Neural progenitor cell (in vitro differentiated cells): Measurements from ENCODE around the gene SNAPC4. TPM values are rescaled to one million over a fixed set of nuclear protein-coding genes. Genes with fewer than 3 reads are reported as not detected.
"Not testable (repeated sequence)": the region's sequence is repeated elsewhere in the genome, so short reads cannot be mapped to it uniquely, and the experiment has no call there.

ENCODE experiments used
- DNase-seq: peaks from one replicate; pipeline ENCODE4 v3.0.0-alpha.2; 2016; ENCODE audit warnings: low spot score
- H2AFZ ChIP-seq: fragments of 200-600 bp; sonication (generic); replicated peaks from 2 replicates; pipeline ENCODE4 v1.6.1; 2016; ENCODE audit warnings: antibody characterized with exemption
- H3F3A ChIP-seq: fragments of 200-600 bp; sonication (generic); 2 replicates; pipeline ENCODE4 v1.6.1; 2016; ENCODE audit warnings: antibody characterized with exemption, low read depth
- H3K27ac ChIP-seq: fragments of 200-600 bp; sonication (generic); 2 replicates; pipeline ENCODE4 v1.5.1; 2016; ENCODE audit warnings: mild to moderate bottlenecking
- H3K27me3 ChIP-seq: fragments of 200-600 bp; sonication (generic); 2 replicates; pipeline ENCODE4 v1.6.1; 2016; ENCODE audit warnings: mild to moderate bottlenecking, moderate library complexity
- H3K36me3 ChIP-seq: fragments of 200-600 bp; sonication (generic); 2 replicates; pipeline ENCODE4 v1.5.1; 2016
- H3K4me1 ChIP-seq: fragments of 200-600 bp; sonication (generic); 2 replicates; pipeline ENCODE4 v1.6.1; 2016; ENCODE audit warnings: mixed run types
- H3K4me2 ChIP-seq: fragments of 200-600 bp; sonication (generic); 2 replicates; pipeline ENCODE4 v1.6.1; 2016
- H3K4me3 ChIP-seq: fragments of 200-600 bp; sonication (generic); 2 replicates; pipeline ENCODE4 v1.5.1; 2016
- H3K79me2 ChIP-seq: fragments of 200-600 bp; sonication (generic); 2 replicates; pipeline ENCODE4 v1.6.1; 2016; ENCODE audit warnings: low read depth
- H3K9ac ChIP-seq: fragments of 200-600 bp; sonication (generic); 2 replicates; pipeline ENCODE4 v1.6.1; 2016
- H3K9me3 ChIP-seq: fragments of 200-600 bp; sonication (generic); 2 replicates; pipeline ENCODE4 v1.5.1; 2016; ENCODE audit warnings: low read depth
- H4K20me1 ChIP-seq: fragments of 200-600 bp; sonication (generic); 2 replicates; pipeline ENCODE4 v1.6.1; 2016; ENCODE audit warnings: low read depth
- H3K27ac Mint-ChIP-seq: 3 replicates; pipeline ENCODE4 v1.8.0; 2021; ENCODE audit warnings: mixed read lengths
- H3K27me3 Mint-ChIP-seq: 2 replicates; pipeline ENCODE4 v1.8.0; 2022; ENCODE audit warnings: low read depth, mild to moderate bottlenecking, inconsistent platforms, moderate library complexity, mixed read lengths; ENCODE audit not compliant: insufficient read depth
- H3K36me3 Mint-ChIP-seq: 3 replicates; pipeline ENCODE4 v1.8.0; 2021; ENCODE audit warnings: mixed read lengths
- H3K4me1 Mint-ChIP-seq: 3 replicates; pipeline ENCODE4 v1.8.0; 2021; ENCODE audit warnings: mixed read lengths
- H3K4me3 Mint-ChIP-seq: 3 replicates; pipeline ENCODE4 v1.8.0; 2021; ENCODE audit warnings: mild to moderate bottlenecking, moderate library complexity, mixed read lengths
- H3K9me3 Mint-ChIP-seq: 3 replicates; pipeline ENCODE4 v1.8.0; 2020; ENCODE audit warnings: mixed read lengths
- EZH2 ChIP-seq: fragments of 200-600 bp; sonication (generic); IDR thresholded peaks from 2 replicates; pipeline ENCODE4 v1.6.1; 2017; ENCODE audit warnings: antibody characterized with exemption, mild to moderate bottlenecking, moderate library complexity
- EZH2phosphoT487 ChIP-seq: fragments of 200-600 bp; sonication (generic); IDR thresholded peaks from 2 replicates; pipeline ENCODE4 v1.6.1; 2017; ENCODE audit warnings: antibody characterized with exemption
- total RNA-seq: library from RNA; depleted of rRNA; stranded (reverse); fragments of >200 nt; gene quantifications from 2 replicates; pipeline ENCODE4 v1.2.3, GENCODE V29; 2015; ENCODE audit warnings: low replicate concordance
- TF ChIP-seq, protein P1 (sequence below): fragments of 200-600 bp; sonication (generic); IDR thresholded peaks from 2 replicates; pipeline ENCODE4 v1.5.1; 2017; ENCODE audit warnings: antibody characterized with exemption, mild to moderate bottlenecking

Gene SNAPC4
- total RNA-seq, 1 donor from 2014 or later: 6.8 TPM

DNA sequence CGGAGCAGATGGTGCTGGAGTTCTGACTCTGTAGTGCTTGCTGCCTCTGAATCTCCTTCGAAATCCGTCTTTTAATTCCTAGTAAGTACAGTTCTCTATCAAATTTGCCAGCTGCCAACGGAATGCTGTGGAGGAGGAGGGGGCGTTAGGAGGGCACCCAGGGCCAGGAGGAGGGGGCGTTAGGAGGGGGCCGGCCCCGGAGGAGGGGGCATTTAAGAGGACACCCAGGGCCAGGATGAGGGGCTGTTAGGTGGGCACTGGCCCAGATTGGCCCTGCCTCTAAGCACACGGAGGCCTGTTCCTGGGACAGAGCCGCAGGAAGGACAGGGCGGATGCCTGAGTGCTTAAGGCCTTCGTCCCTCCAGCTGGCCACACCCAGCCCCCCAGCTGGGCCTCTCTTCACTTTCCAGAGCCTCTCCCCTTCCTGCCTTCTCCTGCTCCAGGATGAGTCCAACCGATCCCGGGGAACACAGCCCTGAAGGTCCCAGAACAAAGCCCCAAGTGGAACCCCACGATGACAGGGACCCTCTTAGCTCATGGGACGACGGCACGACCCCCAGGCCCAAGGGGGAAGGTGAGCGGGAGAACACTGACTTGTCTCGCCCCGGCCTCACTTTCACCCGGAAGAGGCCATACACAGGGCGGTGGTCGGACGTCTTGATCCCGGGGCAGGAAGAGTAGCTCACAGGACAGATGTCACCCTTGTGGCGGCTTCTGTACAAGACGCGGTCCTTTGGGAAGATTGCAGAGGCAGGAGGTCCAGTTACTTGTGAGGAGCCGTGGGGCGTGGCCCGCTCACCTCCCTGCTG is 29.9 kb upstream of the SNAPC4 start:
- Mint-ChIP-seq H3K9me3 (no peaks in the 10 kb centered on the region), H3K4me3 (no peak overlapping the region), H3K27ac (no peak overlapping the region), H3K27me3 (peaks cover 4% of the 10 kb centered on the region), H3K36me3 (peaks cover 3% of the 10 kb centered on the region), H3K4me1 (no peaks in the 10 kb centered on the region)
- TF ChIP-seq, protein P1, sequence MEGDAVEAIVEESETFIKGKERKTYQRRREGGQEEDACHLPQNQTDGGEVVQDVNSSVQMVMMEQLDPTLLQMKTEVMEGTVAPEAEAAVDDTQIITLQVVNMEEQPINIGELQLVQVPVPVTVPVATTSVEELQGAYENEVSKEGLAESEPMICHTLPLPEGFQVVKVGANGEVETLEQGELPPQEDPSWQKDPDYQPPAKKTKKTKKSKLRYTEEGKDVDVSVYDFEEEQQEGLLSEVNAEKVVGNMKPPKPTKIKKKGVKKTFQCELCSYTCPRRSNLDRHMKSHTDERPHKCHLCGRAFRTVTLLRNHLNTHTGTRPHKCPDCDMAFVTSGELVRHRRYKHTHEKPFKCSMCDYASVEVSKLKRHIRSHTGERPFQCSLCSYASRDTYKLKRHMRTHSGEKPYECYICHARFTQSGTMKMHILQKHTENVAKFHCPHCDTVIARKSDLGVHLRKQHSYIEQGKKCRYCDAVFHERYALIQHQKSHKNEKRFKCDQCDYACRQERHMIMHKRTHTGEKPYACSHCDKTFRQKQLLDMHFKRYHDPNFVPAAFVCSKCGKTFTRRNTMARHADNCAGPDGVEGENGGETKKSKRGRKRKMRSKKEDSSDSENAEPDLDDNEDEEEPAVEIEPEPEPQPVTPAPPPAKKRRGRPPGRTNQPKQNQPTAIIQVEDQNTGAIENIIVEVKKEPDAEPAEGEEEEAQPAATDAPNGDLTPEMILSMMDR: no peak
- TF ChIP-seq EZH2phosphoT487: no peak
- no peak for TF ChIP-seq EZH2
- no peak for DNase-seq
- Histone ChIP-seq H3K4me3 (no peak overlapping the region), H3K27ac (no peak overlapping the region), H4K20me1 (peaks cover 3% of the 10 kb centered on the region), H3K9ac (no peak overlapping the region), H3K9me3 (no peaks in the 10 kb centered on the region), H3K27me3 (no peaks in the 10 kb centered on the region), H3K4me1 (no peaks in the 10 kb centered on the region), H3K36me3 (no peaks in the 10 kb centered on the region), H3K79me2 (peaks cover 4% of the 10 kb centered on the region), H3K4me2 (no peak overlapping the region), H2AFZ (no peak overlapping the region), H3F3A (no peaks in the 10 kb centered on the region)

DNA sequence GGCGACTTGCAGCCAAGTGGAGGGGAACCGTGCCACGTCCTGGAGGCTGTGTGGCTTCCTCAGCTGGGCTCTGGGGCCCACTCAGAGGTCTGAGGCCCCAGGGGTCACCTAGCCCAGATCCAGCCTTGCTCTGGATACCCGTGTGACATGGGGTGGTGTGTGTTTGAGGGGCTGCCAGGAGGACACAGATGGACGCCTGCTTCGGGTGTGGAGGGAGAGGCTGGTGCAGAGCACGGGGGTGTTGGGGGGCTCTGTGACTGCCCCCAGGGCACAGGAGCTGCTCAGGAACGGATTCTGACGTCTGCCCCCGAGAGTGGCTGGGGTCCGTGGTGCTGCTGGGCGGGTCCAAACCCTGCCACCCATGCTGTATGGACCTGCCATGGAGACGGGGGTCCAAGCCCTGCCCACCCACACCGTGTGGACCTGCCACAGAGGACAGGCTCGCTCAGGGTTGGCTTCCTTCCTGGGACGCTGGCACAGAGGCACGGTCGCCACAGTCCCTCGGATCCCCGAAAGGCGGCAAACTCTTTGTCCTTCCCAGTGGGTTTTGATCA is 29.2 kb upstream of the SNAPC4 start:
- H3K79me2 ChIP-seq: no peaks in the 10 kb centered on the region
- H3K27ac Mint-ChIP-seq: no peak overlapping the region
- peaks cover 4% of the 10 kb centered on the region for H3K27me3 Mint-ChIP-seq
- peaks cover 3% of the 10 kb centered on the region for H3K36me3 Mint-ChIP-seq
- no peak overlapping the region for H3K4me3 Mint-ChIP-seq
- no peaks in the 10 kb centered on the region for H3K9me3 ChIP-seq
- H3K27ac ChIP-seq: peak overlapping the region; percentile 29
- no peak overlapping the region for H2AFZ ChIP-seq
- no peaks in the 10 kb centered on the region for H3K27me3 ChIP-seq
- no peaks in the 10 kb centered on the region for H3K36me3 ChIP-seq
- no peaks in the 10 kb centered on the region for H3K4me1 Mint-ChIP-seq
- H3K9me3 Mint-ChIP-seq: no peaks in the 10 kb centered on the region
- no peak overlapping the region for H3K9ac ChIP-seq
- H3K4me3 ChIP-seq: no peak overlapping the region
- DNase-seq: no peak
- no peaks in the 10 kb centered on the region for H3K4me1 ChIP-seq
- H3F3A ChIP-seq: no peaks in the 10 kb centered on the region
- H3K4me2 ChIP-seq: no peak overlapping the region
- TF ChIP-seq, protein P1: no peak
- no peak for TF ChIP-seq EZH2
- H4K20me1 ChIP-seq: no peaks in the 10 kb centered on the region

DNA sequence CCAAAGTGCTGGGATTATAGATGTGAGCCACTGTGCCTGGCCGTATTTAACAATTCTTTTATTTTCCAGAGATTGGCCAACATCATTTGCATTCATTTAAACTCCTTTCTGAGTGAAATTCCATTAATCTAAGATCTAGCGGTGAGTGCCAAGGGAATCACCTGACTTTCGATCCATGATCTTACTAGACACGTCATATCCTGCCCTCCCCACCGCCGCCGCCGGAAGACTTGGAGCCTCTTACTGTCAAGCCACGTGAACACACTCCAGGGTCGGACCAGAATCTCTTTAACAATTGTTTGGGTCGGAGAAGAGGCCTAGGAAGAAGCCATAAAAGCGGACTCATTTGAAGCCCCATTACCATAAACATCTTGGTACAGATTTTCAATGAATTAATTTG is 26.8 kb upstream of the SNAPC4 start:
- Histone ChIP-seq H3K79me2 (no peaks in the 10 kb centered on the region), H3K4me2 (no peak overlapping the region), H3K9me3 (no peaks in the 10 kb centered on the region), H3K27ac (no peak overlapping the region), H2AFZ (no peak overlapping the region), H4K20me1 (no peaks in the 10 kb centered on the region), H3K27me3 (no peaks in the 10 kb centered on the region), H3F3A (no peaks in the 10 kb centered on the region), H3K9ac (no peak overlapping the region), H3K4me1 (no peaks in the 10 kb centered on the region), H3K4me3 (no peak overlapping the region), H3K36me3 (no peaks in the 10 kb centered on the region)
- Mint-ChIP-seq H3K4me1 (no peaks in the 10 kb centered on the region), H3K36me3 (peaks cover 5% of the 10 kb centered on the region), H3K9me3 (no peaks in the 10 kb centered on the region), H3K4me3 (no peak overlapping the region), H3K27ac (no peak overlapping the region), H3K27me3 (peaks cover 4% of the 10 kb centered on the region)
- no peak for DNase-seq
- TF ChIP-seq EZH2 (no peak), EZH2phosphoT487 (no peak)
- TF ChIP-seq, protein P1: no peak

DNA sequence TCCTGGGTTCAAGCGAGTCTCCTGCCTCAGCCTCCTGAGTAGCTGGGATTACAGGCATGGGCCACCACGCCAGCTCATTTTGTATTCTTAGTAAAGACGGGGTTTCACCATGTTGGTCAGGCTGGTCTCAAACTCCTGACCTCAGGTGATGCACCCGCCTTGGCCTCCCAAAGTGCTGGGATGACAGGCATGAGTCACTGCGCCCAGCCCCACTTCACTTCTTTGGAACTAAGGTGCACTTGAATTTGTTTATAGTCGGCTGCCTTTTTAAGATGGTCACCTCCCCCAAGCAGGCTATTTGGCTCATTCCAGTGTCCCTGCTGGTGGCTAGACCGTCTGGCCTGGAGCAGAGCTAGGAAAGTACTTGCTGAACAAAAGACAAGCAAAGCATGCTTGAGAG is 25.4 kb upstream of the SNAPC4 start:
- not testable (repeated sequence) for H3K9me3 ChIP-seq, H3K27me3 ChIP-seq, H3K9me3 Mint-ChIP-seq, H2AFZ ChIP-seq, H3K79me2 ChIP-seq, H3K9ac ChIP-seq, H3K4me3 Mint-ChIP-seq, H3K27ac Mint-ChIP-seq, H3K4me2 ChIP-seq, H3K4me3 ChIP-seq, H3K4me1 ChIP-seq, DNase-seq, H3F3A ChIP-seq, H3K36me3 ChIP-seq, H3K27ac ChIP-seq, H3K36me3 Mint-ChIP-seq, H3K27me3 Mint-ChIP-seq, H4K20me1 ChIP-seq, H3K4me1 Mint-ChIP-seq
